Fibroblast of peridontal ligament (primary cell): ENCODE data around the gene ADCK1.
"Not testable (repeated sequence)": the region's sequence is repeated elsewhere in the genome, so short reads cannot be mapped to it uniquely, and the experiment has no call there.

ENCODE experiments used
- DNase-seq: peaks from one replicate; pipeline ENCODE4 v3.0.0-alpha.2; 2010; ENCODE audit errors: extremely low read depth

ADCK1 gene, protein sequence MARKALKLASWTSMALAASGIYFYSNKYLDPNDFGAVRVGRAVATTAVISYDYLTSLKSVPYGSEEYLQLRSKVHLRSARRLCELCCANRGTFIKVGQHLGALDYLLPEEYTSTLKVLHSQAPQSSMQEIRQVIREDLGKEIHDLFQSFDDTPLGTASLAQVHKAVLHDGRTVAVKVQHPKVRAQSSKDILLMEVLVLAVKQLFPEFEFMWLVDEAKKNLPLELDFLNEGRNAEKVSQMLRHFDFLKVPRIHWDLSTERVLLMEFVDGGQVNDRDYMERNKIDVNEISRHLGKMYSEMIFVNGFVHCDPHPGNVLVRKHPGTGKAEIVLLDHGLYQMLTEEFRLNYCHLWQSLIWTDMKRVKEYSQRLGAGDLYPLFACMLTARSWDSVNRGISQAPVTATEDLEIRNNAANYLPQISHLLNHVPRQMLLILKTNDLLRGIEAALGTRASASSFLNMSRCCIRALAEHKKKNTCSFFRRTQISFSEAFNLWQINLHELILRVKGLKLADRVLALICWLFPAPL

DNA sequence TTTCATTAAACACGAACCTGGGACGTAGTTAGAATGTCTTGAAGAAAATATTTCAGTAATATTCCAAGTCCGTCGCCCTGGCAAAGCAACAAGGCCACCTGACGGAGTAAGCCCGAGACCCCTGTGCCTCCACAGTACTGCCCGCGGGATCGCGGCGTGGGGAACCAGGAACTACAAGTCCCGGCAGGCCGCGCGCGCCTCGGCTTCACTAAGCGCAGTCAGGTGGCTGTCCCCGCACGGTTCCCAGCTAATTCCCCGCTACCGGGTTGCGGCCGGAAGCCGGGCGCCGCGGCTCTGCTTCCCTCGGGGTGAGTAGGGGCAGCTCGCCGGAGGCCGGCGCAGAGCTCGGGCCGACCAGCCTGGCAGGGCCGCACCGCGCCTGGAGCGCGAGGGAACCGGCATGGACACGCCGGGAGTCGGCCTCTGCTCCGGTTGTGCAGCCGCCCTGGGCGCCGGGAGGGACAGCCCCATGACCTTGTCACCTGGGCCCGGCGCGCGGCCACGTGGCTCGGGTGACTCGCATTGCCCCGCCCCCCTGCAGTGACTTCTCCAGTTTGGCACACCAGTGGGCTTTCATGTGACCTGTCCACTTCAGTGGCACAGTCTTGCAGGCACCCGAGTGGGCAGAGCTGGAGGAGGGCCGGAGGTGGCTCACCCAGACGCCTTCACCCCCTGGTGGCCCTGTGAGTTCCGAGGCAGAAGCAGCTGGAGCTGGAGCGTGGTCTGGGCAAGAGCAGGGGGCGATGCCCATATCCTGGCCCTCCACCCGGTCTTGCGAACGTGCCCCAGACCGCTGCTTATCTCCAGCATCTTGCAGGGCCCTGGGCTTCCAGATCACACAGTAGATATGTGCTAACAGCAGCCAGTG lies at the start of gene ADCK1:
TSS of gene ADCK1 (plus strand) at position 247 of the 868 bp plus-strand sequence. CDS start 18,870 bp downstream, outside the sequence.
- DNase-seq = peak; percentile 65

DNA sequence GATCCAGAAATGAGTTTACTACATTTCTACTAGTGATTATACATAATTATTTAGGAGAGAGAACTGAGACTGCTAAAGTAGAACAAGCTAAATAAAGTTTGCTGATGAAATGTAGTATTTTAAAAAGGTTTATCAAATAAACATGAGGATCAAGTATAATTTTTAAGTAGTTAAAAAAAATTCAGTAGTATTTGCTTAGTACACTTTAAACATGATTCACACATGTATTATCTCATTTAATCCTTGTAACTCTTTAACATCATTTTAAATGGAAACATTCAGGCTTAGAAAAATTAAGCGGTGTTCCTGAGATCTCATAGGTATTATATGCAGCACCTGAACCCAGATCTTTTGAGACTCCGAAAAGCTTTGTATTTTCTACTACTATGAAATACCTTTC lies 47.6 kb upstream of the ADCK1 start:
- DNase-seq = no peak

DNA sequence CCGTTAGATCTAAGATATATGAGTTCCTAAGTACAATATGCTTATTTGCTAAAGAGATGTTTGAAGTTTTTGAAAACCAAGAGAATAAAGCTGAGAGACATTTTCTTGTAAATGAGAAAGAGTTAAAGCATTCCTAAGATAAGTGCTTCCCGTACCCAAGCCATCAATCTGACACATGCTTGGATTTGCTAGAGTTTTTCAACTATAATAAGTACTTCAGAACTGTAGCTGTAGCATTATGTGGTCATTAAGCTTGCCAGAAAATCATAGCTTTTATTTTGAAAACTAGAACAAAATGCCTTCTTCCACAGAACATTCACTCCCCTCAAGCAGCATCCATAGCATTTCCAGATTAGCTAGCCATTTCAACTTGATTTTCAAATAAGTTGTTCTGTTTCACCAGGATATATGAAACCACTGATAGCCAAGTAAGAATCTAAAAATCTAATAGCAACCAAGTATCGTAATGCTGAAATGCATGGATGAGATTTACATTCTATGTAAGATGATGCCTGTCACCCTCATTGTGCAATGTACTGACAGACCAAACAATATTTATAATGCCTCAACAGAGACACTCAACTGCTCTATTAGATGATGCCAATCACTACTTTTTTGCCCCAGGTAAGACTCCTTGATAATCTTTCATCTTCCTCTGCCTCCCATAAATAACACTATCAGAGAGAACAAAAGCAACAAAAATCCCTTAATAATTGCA lies 47.0 kb upstream of the ADCK1 start:
- DNase-seq = no peak

DNA sequence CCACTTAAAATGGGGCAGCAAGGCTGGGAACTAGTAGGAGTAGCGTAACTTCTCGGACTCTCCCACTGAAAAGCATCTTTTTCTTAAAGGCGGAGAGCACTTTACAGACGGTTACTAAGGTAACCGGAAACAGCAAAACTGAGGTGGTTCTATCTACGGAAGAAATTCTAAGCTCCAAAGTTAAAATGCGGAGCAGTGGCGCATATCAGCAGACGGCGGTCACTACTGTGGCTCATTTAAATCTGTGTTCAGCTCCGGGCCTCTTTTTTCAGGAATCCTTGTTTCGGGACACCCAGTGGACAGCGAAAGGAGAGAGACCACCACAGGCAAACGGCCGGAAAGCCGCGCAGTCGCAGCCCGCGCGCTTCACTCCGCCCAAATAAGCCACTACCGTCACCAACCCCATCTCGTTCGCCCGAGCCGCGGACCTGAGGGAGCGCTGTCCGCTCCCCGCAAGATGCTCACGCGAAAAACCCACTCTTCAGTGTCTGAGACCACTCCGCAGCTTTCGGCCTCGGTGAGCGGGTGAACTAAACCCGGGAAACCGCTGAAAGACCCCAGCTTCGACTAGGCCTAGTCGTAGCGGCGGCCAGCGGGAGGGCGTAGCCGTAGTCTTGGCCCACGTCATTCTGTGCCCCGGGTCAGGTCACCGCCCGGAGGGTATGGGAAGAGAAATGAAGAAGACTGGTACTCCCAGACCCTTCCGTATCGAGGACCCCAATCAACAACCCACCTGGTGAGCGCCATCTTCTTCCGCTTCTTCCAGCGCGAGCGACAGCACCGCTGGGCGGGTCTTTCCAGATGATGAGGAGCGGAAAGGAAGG lies 39.3 kb upstream of the ADCK1 start, which contains the start of gene SNW1:
TSS of gene SNW1 (minus strand) at position 776 of the 824 bp plus-strand sequence. CDS start at position 747, 29 bp downstream.
- peak; percentile 59 for DNase-seq

DNA sequence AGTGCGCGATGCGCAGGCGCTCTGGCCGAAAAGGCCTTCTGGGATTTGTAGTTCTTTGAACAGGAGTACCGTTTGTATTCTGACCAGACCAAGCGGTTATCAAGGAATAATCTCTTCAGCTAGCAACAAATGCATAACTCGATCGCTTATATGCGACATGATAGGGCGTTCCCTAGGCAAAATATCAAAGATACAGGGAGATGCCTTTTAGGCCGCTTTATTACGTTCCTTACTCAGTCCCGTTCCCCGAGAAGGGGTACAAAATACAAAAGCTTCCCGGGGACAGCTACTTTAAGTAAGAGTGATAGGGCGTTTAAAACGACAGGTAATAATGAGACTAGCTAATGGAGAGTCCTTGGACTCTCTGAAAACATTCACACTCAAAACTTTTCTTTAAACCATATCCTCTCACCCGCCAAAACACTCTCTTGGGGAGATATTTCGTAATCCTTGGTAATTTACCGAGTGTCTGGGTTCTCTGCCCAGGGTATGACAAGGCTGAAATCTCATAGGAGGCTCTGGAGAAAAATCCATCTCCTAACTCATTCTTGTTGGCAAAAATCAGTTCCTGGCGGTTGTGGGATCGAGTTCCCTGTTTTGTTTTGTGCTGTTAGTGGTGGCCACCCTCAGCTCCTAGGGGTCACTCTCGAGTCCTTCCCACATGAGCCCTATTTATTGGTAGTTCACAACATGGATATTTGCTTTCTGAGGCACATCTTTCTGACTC lies 38.5 kb upstream of the ADCK1 start:
- peak; percentile 95 for DNase-seq

DNA sequence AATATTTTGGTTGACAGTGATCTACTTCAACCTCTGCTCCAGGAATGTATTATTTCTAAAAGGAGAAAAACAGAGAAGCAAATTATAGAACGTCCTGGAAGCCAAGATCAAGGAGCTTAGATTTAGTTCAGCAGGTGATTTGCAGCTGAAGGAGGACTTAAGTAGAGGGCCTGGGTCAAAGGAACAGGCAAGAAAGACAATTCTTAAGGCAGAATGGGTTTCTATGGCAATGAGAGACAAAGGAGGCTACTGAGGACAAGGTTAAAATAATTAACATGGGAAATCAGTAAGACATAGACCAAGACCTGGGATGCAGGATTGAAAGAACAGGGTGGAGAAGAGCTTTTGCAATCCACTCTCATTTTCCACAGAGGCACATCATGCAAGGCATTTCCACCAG lies 36.6 kb upstream of the ADCK1 start:
- DNase-seq = no peak

DNA sequence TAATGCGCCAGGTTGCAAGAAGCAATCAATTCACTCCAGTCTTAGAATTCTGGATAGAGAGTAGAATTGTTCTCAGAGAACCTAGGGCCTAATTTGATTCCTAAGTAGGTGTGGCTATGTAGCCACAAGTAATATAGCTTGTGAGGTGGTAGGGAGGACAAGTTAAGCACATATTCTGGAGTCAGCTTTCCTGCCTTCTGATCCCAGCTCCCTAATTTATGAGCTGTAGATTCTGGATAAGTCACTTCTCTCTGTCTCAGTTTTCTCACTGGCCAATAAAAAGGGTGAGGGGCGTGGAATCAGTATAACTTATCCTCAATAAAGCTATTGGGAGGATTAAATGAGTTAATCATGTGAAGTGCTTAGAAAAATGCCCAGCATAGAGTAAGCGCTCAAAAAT lies 35.9 kb upstream of the ADCK1 start:
- DNase-seq = no peak

DNA sequence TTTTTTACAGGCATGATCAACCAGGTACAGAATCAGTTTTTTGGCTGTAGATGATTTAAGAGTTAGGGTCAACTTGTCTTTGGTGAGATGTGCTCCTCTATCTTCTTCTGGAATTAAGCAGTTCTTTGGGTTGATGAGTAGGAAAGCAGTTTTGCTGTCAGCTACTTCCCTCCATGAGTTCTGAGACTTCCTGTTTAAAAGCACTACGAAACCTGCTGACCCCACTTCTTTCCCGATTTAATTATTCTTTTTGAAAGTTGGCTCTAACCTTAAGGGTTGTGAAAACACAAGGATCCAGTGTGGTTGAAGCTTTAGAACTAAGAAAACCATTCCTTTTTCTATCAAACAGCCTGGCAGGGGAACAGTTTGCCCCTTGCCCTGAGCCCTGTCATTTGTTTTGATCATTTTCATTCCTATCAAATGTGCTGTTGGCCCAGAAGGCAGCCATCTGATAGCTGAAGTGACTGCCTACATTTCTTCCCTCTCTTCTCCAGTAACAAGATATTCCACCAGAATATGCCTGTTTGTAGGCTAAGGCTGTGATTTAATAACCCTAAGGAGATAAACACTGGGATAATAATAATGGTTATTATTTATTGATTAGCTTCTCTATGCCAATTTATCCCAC lies 31.4 kb upstream of the ADCK1 start:
- DNase-seq = peak; percentile 7

DNA sequence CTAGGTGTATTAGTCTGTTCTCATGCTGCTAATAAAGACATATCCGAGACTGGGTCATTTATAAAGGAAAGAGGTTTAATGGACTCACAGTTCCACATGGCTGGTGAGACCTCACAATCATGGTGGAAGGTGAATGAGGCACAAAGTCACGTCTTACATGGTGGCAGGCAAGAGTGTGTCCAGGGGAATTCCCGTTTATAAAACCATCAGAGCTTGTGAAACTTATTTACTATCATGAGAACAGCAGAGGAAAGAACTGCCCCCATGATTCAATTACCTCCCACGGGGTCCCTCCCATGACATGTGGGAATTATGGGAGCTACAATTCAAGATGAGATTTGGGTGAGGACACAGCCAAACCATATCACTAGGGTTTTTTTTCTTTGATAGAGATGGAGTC lies 25.9 kb upstream of the ADCK1 start:
- not testable (repeated sequence) for DNase-seq

DNA sequence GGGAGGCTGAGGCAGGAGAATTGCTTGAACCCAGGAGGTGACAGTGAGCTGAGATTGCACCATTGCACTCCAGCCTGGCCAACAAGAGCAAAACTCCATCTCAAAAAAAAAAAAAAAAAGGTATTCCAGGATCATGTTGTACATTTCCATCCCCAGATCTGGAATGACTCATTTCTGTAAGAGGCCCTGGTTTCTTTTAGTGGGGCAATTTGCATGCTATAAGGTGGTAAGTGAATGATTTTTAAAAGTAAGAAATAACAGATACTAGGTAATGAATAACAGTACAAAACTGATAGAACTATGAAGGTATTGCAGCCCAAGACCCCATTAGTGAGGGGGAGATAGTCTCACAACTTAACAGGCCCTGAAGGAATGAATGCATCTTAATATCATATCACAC lies 17.7 kb upstream of the ADCK1 start:
- DNase-seq = no peak

DNA sequence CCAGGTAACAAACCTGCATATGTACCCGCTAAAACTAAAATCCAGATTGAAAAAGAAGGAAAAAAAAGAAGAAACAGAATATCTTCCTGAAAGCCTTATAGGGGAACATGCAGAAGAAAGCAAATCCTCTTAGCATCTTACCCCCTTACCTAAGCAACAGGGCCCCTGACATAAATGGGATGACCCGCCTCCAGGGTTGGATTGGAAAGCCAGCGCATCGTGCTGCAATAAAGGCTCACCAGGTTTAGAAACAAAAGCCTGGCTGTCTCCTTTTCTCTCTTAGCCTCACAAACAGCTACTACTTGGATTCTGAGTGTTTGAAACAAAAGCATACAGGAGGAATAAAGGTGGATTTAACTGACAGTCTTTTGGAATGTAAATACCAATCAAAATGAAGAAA lies 13.8 kb upstream of the ADCK1 start:
- DNase-seq = no peak

DNA sequence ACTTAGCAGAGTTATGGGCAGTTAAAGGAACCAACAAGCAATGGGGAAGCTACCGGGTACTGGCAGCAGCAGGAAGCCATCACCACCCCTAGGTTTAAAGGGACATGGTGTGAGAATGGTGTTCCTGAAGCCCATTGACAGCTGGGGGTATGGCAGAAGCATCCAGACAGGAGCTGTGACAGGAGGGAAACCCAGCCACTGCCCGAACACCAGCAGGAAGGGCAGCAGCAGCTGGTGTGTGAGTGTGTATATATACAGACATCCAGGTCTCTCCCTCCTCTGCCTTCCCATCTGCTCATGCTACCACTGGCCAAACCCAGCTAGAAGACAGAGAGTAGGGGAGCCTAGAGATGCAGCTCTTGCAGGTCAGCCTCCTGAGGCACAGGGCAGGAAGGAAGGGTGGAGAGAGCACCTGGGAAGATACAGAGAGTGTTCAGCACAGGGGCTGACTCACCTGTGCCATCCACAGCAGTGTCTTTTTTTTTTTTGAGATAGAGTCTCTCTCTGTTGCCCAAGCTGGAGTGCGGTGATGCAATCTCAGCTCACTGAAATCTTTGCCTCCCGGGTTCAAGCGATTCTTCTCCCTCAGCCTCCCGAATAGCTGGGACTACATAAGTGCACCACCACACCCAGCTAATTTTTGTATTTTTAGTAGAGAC lies 9.2 kb upstream of the ADCK1 start:
- no peak for DNase-seq

DNA sequence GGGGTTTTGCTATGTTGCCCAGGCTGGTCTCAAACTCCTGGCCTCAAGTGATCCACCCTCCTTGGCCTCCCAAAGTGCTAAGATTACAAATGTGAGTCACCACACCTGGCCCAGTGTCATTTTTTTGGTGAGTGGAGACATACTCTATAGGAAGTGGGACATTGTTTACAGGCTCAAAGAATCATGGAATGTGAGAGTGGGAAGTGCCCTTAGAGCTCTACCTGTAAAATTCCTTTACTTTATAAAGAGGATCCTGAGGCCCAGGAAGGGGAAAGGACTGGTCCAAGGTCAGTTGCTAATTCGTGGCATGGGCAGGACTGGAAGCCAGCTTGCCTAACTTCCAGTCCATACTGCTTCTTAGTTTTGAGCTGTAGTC lies 8.7 kb upstream of the ADCK1 start:
- no peak for DNase-seq

DNA sequence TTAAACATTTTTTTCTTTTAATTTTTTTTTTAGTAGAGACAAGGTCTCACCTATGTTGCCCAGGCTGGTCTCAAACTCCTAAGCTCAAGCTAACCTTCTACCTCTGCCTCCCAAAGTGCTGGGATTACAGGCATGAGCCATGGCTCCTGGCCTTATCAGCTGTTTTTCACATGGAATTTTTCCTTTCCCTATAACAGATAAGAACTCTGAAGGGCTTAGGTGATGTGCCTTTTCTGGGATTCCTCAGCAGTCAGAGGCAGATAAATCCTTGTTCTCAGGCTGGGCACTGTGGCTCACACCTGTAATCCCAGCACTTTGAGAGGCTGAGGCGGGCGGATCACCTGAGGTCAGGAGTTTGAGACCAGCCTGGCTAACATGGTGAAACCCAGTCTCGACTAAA lies 6.7 kb upstream of the ADCK1 start:
- not testable (repeated sequence) for DNase-seq

DNA sequence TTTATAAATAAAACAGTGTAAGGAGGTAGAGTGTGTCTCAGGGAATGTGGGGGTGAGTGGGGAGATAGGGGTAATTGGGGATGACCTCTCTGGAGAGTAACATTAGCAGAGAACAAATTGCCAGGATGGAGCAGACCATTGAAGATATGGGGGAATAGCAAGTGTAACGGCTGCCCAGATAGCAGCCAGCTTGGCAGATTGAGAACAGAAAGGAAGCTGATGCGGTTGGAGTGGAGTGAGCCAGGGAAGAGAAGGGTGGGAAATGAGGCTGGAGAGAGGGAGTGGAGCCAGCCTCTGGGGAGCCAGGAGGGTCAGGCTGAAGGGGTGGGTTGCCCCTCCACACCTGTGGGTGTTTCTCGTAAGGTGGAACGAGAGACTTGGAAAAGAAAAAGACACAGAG lies 5.6 kb upstream of the ADCK1 start:
- DNase-seq = no peak

DNA sequence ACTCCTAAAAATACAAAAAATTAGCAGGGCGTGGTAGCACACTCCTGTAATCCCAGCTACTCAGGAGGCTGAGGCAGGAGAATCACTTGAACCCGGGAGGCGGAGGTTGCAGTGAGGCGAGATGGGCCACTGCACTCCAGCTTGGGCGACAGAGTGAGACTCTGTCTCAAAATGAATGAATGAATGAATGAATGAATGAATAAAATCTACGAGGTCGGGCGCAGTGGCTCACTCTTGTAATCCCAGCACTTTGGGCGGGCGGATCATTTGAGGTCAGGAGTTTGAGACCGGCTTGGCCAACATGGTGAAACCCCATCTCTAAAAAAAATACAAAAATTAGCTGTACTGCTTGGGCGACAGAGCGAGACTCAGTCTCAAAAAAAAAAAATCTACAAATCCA lies 453 bp upstream of the ADCK1 start:
- not testable (repeated sequence) for DNase-seq

DNA sequence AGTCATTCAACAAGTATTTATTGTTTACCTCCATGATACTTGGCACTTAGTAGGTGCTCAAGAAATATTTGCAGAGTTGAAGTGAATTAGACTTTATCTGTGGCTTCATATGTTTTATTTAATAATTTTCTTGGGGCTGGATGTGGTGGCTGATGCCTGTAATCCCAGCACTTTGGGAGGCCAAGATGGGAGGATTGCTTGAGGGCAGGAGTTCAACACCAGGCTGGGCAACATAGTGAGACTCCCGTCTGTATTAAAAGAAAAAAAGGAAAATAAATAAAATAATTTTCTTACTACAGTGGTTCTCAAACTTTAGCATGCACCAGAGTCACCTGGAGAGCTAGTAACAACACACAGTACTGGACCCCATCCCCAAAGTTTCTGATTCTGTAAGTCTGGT lies 905 bp downstream of the ADCK1 start:
- no peak for DNase-seq

DNA sequence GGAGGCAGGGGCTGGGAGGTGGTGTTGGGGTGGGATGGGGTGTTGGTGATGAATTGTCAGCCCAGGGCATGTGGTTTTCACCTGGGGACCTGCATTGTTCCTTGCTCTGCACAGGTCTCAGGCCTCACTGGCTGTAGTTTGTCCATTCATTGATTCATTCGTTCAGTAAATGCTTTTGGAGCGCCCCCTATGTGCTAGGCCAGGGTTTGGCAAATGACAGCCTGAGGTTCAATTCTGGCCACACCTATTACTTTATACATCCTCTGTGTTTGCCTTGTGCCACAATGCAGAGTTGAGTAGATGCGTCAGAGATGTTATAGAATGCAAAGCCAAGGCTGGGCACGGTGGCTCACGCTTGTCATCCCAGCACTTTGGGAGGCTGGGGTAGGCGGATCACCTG lies 4.7 kb downstream of the ADCK1 start:
- DNase-seq = no peak

DNA sequence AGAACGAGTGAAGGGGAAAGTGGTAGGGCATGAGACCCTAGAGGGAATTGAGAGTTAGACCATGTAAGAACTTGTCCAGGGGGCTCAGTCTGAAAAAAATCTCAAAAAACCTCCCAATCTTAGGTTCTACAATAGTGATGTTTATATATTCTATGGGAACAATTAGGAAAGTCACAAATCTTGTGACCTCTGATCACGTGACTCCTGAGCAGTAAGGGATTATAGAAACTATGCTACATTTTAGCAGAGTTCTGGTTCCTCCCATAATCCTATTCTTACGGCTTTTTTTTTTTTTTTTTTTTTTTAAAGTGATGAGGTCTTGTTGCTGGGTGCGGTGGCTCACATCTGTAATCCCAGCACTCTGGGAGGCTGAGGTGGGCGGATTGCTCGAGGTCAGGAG lies 5.8 kb downstream of the ADCK1 start:
- DNase-seq = no peak
